Liver (tissue), 3 donors: ENCODE data around the gene CHST14.

ENCODE experiments used
- EGR1 ChIP-seq, 2 donors: IDR thresholded peaks; 2 replicates each; pipeline ENCODE4 v1.6.1; 2016 to 2018; ENCODE audit warnings: antibody characterized with exemption in 2 of 2, low read depth in 2 of 2
- GABPA ChIP-seq, 2 donors: IDR thresholded peaks in 1 of 2; conservative IDR thresholded peaks in 1 of 2; 2 replicates each; pipeline ENCODE4 v1.6.1; 2016; ENCODE audit warnings: antibody characterized with exemption in 2 of 2, mild to moderate bottlenecking in 1 of 2, moderate library complexity in 1 of 2
- JUND ChIP-seq, 2 donors: IDR thresholded peaks; 2 replicates each; pipeline ENCODE4 v1.6.1; 2016; ENCODE audit warnings: antibody characterized with exemption in 2 of 2
- TAF1 ChIP-seq: conservative IDR thresholded peaks from 2 replicates; pipeline ENCODE4 v1.6.1; 2016; ENCODE audit warnings: antibody characterized with exemption, mild to moderate bottlenecking
- TF ChIP-seq, protein P1 (sequence below): fragments of 150-350 bp; IDR thresholded peaks from 2 replicates; pipeline ENCODE4 v1.5.1; 2017; ENCODE audit warnings: improper control_type of control experiment, low read depth, low read length; ENCODE audit not compliant: missing input control
- TF ChIP-seq, protein P2 (sequence below): IDR thresholded peaks from 2 replicates; pipeline ENCODE4 v1.6.1; 2016; ENCODE audit warnings: antibody characterized with exemption, mild to moderate bottlenecking
- TF ChIP-seq, protein P3 (sequence below): IDR thresholded peaks from 2 replicates; pipeline ENCODE4 v1.6.1; 2016; ENCODE audit warnings: antibody characterized with exemption
- TF ChIP-seq, protein P4 (sequence below): IDR thresholded peaks from 2 replicates; pipeline ENCODE4 v1.6.1; 2016; ENCODE audit warnings: antibody characterized with exemption
- donor health status: healthy.
- donor health status: healthy.

DNA sequence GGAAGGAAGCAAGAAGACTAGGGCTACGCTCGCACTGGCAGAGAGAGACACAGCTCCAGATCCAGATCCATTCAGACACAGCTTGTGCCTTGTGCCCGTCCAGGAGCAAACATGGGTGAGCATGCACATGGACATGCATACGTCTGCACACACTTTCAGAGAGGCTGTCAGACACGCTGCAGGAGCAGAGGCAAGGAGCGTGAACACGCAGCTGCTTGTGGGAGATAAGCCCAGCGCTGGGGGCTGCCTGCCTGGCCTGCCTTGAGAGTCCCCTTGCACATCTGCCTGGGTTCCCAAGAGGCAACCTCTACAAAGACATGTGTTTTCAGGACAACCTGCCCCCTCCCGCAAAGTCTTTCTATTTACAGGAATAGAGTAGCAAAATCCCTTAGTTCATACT, 43.6 kb upstream of the CHST14 start:
- TF ChIP-seq, protein P1, sequence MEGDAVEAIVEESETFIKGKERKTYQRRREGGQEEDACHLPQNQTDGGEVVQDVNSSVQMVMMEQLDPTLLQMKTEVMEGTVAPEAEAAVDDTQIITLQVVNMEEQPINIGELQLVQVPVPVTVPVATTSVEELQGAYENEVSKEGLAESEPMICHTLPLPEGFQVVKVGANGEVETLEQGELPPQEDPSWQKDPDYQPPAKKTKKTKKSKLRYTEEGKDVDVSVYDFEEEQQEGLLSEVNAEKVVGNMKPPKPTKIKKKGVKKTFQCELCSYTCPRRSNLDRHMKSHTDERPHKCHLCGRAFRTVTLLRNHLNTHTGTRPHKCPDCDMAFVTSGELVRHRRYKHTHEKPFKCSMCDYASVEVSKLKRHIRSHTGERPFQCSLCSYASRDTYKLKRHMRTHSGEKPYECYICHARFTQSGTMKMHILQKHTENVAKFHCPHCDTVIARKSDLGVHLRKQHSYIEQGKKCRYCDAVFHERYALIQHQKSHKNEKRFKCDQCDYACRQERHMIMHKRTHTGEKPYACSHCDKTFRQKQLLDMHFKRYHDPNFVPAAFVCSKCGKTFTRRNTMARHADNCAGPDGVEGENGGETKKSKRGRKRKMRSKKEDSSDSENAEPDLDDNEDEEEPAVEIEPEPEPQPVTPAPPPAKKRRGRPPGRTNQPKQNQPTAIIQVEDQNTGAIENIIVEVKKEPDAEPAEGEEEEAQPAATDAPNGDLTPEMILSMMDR: no peak
- TF ChIP-seq TAF1: no peak
- TF ChIP-seq, protein P2, sequence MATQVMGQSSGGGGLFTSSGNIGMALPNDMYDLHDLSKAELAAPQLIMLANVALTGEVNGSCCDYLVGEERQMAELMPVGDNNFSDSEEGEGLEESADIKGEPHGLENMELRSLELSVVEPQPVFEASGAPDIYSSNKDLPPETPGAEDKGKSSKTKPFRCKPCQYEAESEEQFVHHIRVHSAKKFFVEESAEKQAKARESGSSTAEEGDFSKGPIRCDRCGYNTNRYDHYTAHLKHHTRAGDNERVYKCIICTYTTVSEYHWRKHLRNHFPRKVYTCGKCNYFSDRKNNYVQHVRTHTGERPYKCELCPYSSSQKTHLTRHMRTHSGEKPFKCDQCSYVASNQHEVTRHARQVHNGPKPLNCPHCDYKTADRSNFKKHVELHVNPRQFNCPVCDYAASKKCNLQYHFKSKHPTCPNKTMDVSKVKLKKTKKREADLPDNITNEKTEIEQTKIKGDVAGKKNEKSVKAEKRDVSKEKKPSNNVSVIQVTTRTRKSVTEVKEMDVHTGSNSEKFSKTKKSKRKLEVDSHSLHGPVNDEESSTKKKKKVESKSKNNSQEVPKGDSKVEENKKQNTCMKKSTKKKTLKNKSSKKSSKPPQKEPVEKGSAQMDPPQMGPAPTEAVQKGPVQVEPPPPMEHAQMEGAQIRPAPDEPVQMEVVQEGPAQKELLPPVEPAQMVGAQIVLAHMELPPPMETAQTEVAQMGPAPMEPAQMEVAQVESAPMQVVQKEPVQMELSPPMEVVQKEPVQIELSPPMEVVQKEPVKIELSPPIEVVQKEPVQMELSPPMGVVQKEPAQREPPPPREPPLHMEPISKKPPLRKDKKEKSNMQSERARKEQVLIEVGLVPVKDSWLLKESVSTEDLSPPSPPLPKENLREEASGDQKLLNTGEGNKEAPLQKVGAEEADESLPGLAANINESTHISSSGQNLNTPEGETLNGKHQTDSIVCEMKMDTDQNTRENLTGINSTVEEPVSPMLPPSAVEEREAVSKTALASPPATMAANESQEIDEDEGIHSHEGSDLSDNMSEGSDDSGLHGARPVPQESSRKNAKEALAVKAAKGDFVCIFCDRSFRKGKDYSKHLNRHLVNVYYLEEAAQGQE: no peak
- TF ChIP-seq, protein P3, sequence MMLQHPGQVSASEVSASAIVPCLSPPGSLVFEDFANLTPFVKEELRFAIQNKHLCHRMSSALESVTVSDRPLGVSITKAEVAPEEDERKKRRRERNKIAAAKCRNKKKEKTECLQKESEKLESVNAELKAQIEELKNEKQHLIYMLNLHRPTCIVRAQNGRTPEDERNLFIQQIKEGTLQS: no peak
- TF ChIP-seq GABPA (IDR thresholded peaks at IDR 0.05 in 1 of 2, conservative IDR thresholded peaks at IDR 0.05 in 1 of 2): no peak
- TF ChIP-seq EGR1 (IDR thresholded peaks at IDR 0.05; ENCODE audit: low read depth in 2 of 2): no peak
- no peak for TF ChIP-seq JUND (IDR thresholded peaks at IDR 0.05)
- TF ChIP-seq, protein P4, sequence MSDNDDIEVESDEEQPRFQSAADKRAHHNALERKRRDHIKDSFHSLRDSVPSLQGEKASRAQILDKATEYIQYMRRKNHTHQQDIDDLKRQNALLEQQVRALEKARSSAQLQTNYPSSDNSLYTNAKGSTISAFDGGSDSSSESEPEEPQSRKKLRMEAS: no peak
